Loucy (cell line): ENCODE measurements around the gene EPN2.

Experiments used
- H2AFZ ChIP-seq: fragments of 200-600 bp; sonication (generic); 2 replicates; pipeline ENCODE4 v1.6.0; 2016; ENCODE audit warnings: antibody characterized with exemption, mild to moderate bottlenecking, low read length, moderate library complexity
- H3F3A ChIP-seq: fragments of 200-600 bp; 2 replicates; pipeline ENCODE4 v1.6.0; 2016; ENCODE audit warnings: antibody characterized with exemption, low read depth, mild to moderate bottlenecking
- H3K27me3 ChIP-seq: fragments of 200-600 bp; sonication (generic); 2 replicates; pipeline ENCODE4 v1.6.1; 2014; ENCODE audit warnings: low read length, mild to moderate bottlenecking; ENCODE audit not compliant: insufficient read depth, poor library complexity, severe bottlenecking
- H3K36me3 ChIP-seq: fragments of 200-600 bp; sonication (generic); 2 replicates; pipeline ENCODE4 v1.6.1; 2016; ENCODE audit warnings: low read length; ENCODE audit not compliant: insufficient read depth
- H3K4me1 ChIP-seq: fragments of 200-600 bp; sonication (generic); 2 replicates; pipeline ENCODE4 v1.5.1; 2014; ENCODE audit warnings: low read length, mild to moderate bottlenecking; ENCODE audit not compliant: insufficient read depth, poor library complexity, severe bottlenecking
- H3K4me2 ChIP-seq: fragments of 200-600 bp; sonication (generic); 2 replicates; pipeline ENCODE4 v1.6.0; 2014; ENCODE audit warnings: antibody characterized with exemption, low read length, low read depth, mild to moderate bottlenecking; ENCODE audit not compliant: poor library complexity, severe bottlenecking
- H3K4me3 ChIP-seq: fragments of 200-600 bp; sonication (generic); 2 replicates; pipeline ENCODE4 v1.5.1; 2014; ENCODE audit warnings: low read length, mild to moderate bottlenecking, mixed read lengths; ENCODE audit not compliant: poor library complexity, severe bottlenecking
- H3K79me2 ChIP-seq: fragments of 200-600 bp; sonication (generic); 2 replicates; pipeline ENCODE4 v1.6.1; 2014; ENCODE audit warnings: low read length; ENCODE audit not compliant: insufficient read depth
- H3K9ac ChIP-seq: fragments of 200-600 bp; sonication (generic); 2 replicates; pipeline ENCODE4 v1.6.0; 2014; ENCODE audit warnings: mild to moderate bottlenecking, low read depth, low read length, moderate library complexity; ENCODE audit not compliant: poor library complexity, severe bottlenecking
- H3K9me2 ChIP-seq: fragments of 200-600 bp; sonication (generic); replicated peaks from 2 replicates; pipeline ENCODE4 v1.6.1; 2016; ENCODE audit warnings: low read depth, low read length, mixed read lengths
- H3K9me3 ChIP-seq: fragments of 200-600 bp; sonication (generic); 2 replicates; pipeline ENCODE4 v1.6.1; 2014; ENCODE audit warnings: mild to moderate bottlenecking, antibody characterized with exemption, low read length, low read depth; ENCODE audit not compliant: insufficient read depth
- H4K20me1 ChIP-seq: fragments of 200-600 bp; sonication (generic); 2 replicates; pipeline ENCODE4 v1.6.0; 2014; ENCODE audit warnings: antibody characterized with exemption, low read length, mild to moderate bottlenecking; ENCODE audit not compliant: insufficient read depth, poor library complexity, severe bottlenecking
- CTCF ChIP-seq: fragments of 200-600 bp; sonication (generic); conservative IDR thresholded peaks from 2 replicates; pipeline ENCODE4 v1.5.1; 2014; ENCODE audit warnings: mild to moderate bottlenecking, antibody characterized with exemption, low read length
- EZH2phosphoT487 ChIP-seq: fragments of 200-600 bp; IDR thresholded peaks from 2 replicates; pipeline ENCODE4 v1.6.1; 2018; ENCODE audit warnings: antibody characterized with exemption, mild to moderate bottlenecking, moderate library complexity, borderline replicate concordance

The EPN2 gene

GRCh38 chr17:19305761-19306159, 68.6 kb downstream of the EPN2 start:
- no peak for TF ChIP-seq CTCF
- TF ChIP-seq EZH2phosphoT487 = no peak
- Histone ChIP-seq H3K9ac (no peak overlapping the region), H3K36me3 (no peaks in the 10 kb centered on the region), H3F3A (no peaks in the 10 kb centered on the region), H3K27me3 (no peaks in the 10 kb centered on the region), H3K9me3 (no peaks in the 10 kb centered on the region), H3K79me2 (no peaks in the 10 kb centered on the region), H3K4me2 (peak overlapping the region; percentile 42), H3K4me3 (no peak overlapping the region), H2AFZ (no peak overlapping the region), H3K4me1 (peaks cover 41% of the 10 kb centered on the region), H3K9me2 (no peaks in the 10 kb centered on the region), H4K20me1 (no peaks in the 10 kb centered on the region)

- Histone ChIP-seq H3K9me2 (no peaks in the 10 kb centered on the region), H3K4me1 (peaks cover 41% of the 10 kb centered on the region), H2AFZ (no peak overlapping the region), H3K27me3 (no peaks in the 10 kb centered on the region), H3F3A (no peaks in the 10 kb centered on the region), H3K4me3 (peak overlapping the region; percentile 27), H3K36me3 (no peaks in the 10 kb centered on the region), H3K4me2 (peak overlapping the region; percentile 42), H3K9ac (no peak overlapping the region), H4K20me1 (no peaks in the 10 kb centered on the region), H3K79me2 (no peaks in the 10 kb centered on the region), H3K9me3 (no peaks in the 10 kb centered on the region)
- TF ChIP-seq EZH2phosphoT487 (no peak), CTCF (no peak)
These were observed 69.3 kb downstream of the EPN2 start for GRCh38 chr17:19306160-19307111.

GRCh38 chr17:19307521-19307920, 70.4 kb downstream of the EPN2 start:
- Histone ChIP-seq H4K20me1 (no peaks in the 10 kb centered on the region), H3K9me2 (no peaks in the 10 kb centered on the region), H3K4me2 (no peak overlapping the region), H3K36me3 (no peaks in the 10 kb centered on the region), H3K27me3 (no peaks in the 10 kb centered on the region), H3K4me1 (peaks cover 41% of the 10 kb centered on the region), H3K9ac (no peak overlapping the region), H3K9me3 (no peaks in the 10 kb centered on the region), H2AFZ (no peak overlapping the region), H3F3A (no peaks in the 10 kb centered on the region), H3K4me3 (no peak overlapping the region), H3K79me2 (no peaks in the 10 kb centered on the region)
- TF ChIP-seq EZH2phosphoT487 (no peak), CTCF (no peak)
